ENCODE data around the gene PCNX2.
A peak's percentile ranks its signal among the peaks of the same experiment; 100 is the strongest.
"Not testable (repeated sequence)": the region's sequence is repeated elsewhere in the genome, so short reads cannot be mapped to it uniquely, and the experiment has no call there.

PCNX2 gene

GRCh38 chr1:233105225-233105624 lies 190.3 kb downstream of the PCNX2 start:
- DNase-seq (ENCODE audit: low spot score) = no peak

GRCh38 chr1:233102341-233102740 lies 193.2 kb downstream of the PCNX2 start:
- DNase-seq (ENCODE audit: low spot score) = peak; percentile 30

- no peak for DNase-seq (ENCODE audit: low spot score)
These were observed 197.5 kb downstream of the PCNX2 start for GRCh38 chr1:233097959-233098580.

GRCh38 chr1:233097546-233097945 lies 198.0 kb downstream of the PCNX2 start:
- DNase-seq (ENCODE audit: low spot score) = peak; percentile 33

- no peak for DNase-seq (ENCODE audit: low spot score)
These were observed 200.8 kb downstream of the PCNX2 start for GRCh38 chr1:233094691-233095090.

- no peak for DNase-seq (ENCODE audit: low spot score)
These were observed 201.3 kb downstream of the PCNX2 start for GRCh38 chr1:233094269-233094668.

GRCh38 chr1:233090746-233091494 lies 204.6 kb downstream of the PCNX2 start:
- DNase-seq (ENCODE audit: low spot score) = no peak

- DNase-seq (ENCODE audit: low spot score) = no peak
These were observed 206.3 kb downstream of the PCNX2 start for GRCh38 chr1:233089251-233089650.

GRCh38 chr1:233088613-233089012 lies 206.9 kb downstream of the PCNX2 start:
- no peak for DNase-seq (ENCODE audit: low spot score)

- DNase-seq (ENCODE audit: low spot score) = no peak
These were observed 208.3 kb downstream of the PCNX2 start for GRCh38 chr1:233086961-233087881.

GRCh38 chr1:233085566-233085965 lies 210.0 kb downstream of the PCNX2 start:
- no peak for DNase-seq (ENCODE audit: low spot score)

- DNase-seq (ENCODE audit: low spot score) = no peak
These were observed 212.6 kb downstream of the PCNX2 start for GRCh38 chr1:233082778-233083550.

- DNase-seq (ENCODE audit: low spot score) = no peak
These were observed 213.8 kb downstream of the PCNX2 start for GRCh38 chr1:233081735-233082134.

GRCh38 chr1:233080827-233081226 lies 214.7 kb downstream of the PCNX2 start:
- not testable (repeated sequence) for DNase-seq (ENCODE audit: low spot score)

- no peak for DNase-seq (ENCODE audit: low spot score)
These were observed 215.2 kb downstream of the PCNX2 start for GRCh38 chr1:233080286-233080685.

- no peak for DNase-seq (ENCODE audit: low spot score)
These were observed 216.0 kb downstream of the PCNX2 start for GRCh38 chr1:233079574-233079973.

- DNase-seq (ENCODE audit: low spot score) = no peak
These were observed 217.1 kb downstream of the PCNX2 start for GRCh38 chr1:233078396-233078795.

GRCh38 chr1:233075915-233076295 lies 219.6 kb downstream of the PCNX2 start:
- DNase-seq (ENCODE audit: low spot score) = no peak

GRCh38 chr1:233066087-233066486 lies 229.4 kb downstream of the PCNX2 start:
- no peak for DNase-seq (ENCODE audit: low spot score)

GRCh38 chr1:233065685-233066084 lies 229.8 kb downstream of the PCNX2 start:
- DNase-seq (ENCODE audit: low spot score) = no peak

GRCh38 chr1:233064988-233065387 lies 230.5 kb downstream of the PCNX2 start:
- DNase-seq (ENCODE audit: low spot score) = no peak

GRCh38 chr1:233063462-233063861 lies 232.1 kb downstream of the PCNX2 start:
- DNase-seq (ENCODE audit: low spot score) = no peak

Measured in activated CD4-positive, alpha-beta T cell treated with anti-CD3 and anti-CD28 coated beads, Interleukin-2, Interleukin-4, amounts not matched to agents 100 ng/mL and 50 ng/mL, durations not matched to agents 16 hours and 8 hours (primary cell).